ENCODE data around the gene MFAP2.
"Not testable (repeated sequence)": the region's sequence is repeated elsewhere in the genome, so short reads cannot be mapped to it uniquely, and the experiment has no call there.

The MFAP2 gene

DNA sequence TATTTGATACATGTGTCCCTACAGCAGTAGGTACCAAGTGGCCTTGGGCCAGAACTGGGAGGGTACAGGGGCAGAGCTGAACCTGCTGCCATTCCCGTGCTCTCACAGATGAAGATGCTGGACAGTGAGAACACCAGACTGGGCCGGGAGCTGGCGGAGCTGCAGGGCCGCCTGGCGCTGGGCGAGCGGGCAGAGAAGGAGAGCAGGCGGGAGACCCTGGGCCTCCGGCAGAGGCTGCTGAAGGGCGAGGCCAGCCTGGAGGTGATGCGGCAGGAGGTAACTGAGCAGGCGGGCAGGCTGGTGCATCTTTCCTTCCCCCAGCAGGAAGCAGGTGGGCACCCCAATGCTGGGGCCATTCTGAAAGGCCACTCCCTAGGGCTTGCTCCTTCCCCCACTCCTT is 21.9 kb downstream of the MFAP2 start:
- no peaks in the 10 kb centered on the region for H3K9me3 ChIP-seq (ENCODE audit: control insufficient read depth, insufficient read depth, low read length)
- no peak overlapping the region for H3K27ac ChIP-seq (ENCODE audit: low read depth, low read length)
- no peaks in the 10 kb centered on the region for H3K4me1 ChIP-seq (ENCODE audit: control insufficient read depth, insufficient read depth, low read length)
- H3K9ac ChIP-seq (ENCODE audit: low read depth, low read length): no peak overlapping the region
- no peak overlapping the region for H3K4me3 ChIP-seq (ENCODE audit: low read depth, low read length)
- peaks cover 53% of the 10 kb centered on the region for H3K36me3 ChIP-seq (ENCODE audit: control insufficient read depth, insufficient read depth, low read length)
- H3K27me3 ChIP-seq (ENCODE audit: control insufficient read depth, insufficient read depth, low read length): no peaks in the 10 kb centered on the region

DNA sequence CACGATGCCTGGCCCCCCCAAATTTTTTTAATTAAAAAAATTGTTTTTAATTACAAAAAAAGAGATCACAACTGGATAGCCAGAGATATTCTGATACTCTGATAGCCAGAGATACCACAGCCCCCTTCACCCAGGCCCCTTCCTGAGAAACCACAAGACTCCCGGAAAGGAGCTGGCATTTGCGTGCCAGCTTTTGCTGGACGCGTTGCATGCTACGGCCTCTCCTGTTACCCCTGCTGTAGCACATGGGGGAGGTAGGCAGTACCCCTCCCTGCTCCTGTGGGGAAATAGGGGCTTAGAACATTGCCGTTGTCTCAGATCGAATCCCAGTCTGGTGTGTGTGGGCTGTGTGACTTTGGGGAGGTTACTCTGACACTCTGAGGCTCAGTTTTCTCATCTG is 22.7 kb downstream of the MFAP2 start:
- no peaks in the 10 kb centered on the region for H3K4me1 ChIP-seq (ENCODE audit: control insufficient read depth, insufficient read depth, low read length)
- H3K9me3 ChIP-seq (ENCODE audit: control insufficient read depth, insufficient read depth, low read length): no peaks in the 10 kb centered on the region
- no peaks in the 10 kb centered on the region for H3K27me3 ChIP-seq (ENCODE audit: control insufficient read depth, insufficient read depth, low read length)
- H3K9ac ChIP-seq (ENCODE audit: low read depth, low read length): no peak overlapping the region
- no peak overlapping the region for H3K4me3 ChIP-seq (ENCODE audit: low read depth, low read length)
- H3K27ac ChIP-seq (ENCODE audit: low read depth, low read length): no peak overlapping the region
- peaks cover 53% of the 10 kb centered on the region for H3K36me3 ChIP-seq (ENCODE audit: control insufficient read depth, insufficient read depth, low read length)

DNA sequence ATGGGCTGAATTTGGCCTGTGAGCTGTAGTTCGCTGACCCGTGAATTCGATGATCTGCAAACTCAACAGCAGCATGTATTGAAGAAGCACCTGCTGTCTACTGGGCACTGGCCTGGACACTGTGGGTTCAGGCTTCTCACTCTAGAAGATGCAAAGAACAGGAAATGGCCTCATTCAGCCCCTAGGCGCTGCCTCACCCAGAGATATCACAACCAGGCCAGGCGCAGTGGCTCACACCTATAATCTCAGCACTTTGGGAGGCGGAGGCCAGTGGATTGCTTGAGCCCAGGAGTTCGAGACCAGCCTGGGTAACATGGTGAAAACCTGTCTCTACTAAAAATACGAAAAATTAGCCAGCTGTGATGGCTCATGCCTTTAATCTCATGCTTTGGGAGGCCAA is 23.6 kb downstream of the MFAP2 start:
- H3K27me3 ChIP-seq (ENCODE audit: control insufficient read depth, insufficient read depth, low read length): no peaks in the 10 kb centered on the region
- no peaks in the 10 kb centered on the region for H3K9me3 ChIP-seq (ENCODE audit: control insufficient read depth, insufficient read depth, low read length)
- no peak overlapping the region for H3K27ac ChIP-seq (ENCODE audit: low read depth, low read length)
- H3K4me1 ChIP-seq (ENCODE audit: control insufficient read depth, insufficient read depth, low read length): no peaks in the 10 kb centered on the region
- H3K36me3 ChIP-seq (ENCODE audit: control insufficient read depth, insufficient read depth, low read length): peaks cover 51% of the 10 kb centered on the region
- no peak overlapping the region for H3K4me3 ChIP-seq (ENCODE audit: low read depth, low read length)
- H3K9ac ChIP-seq (ENCODE audit: low read depth, low read length): no peak overlapping the region

DNA sequence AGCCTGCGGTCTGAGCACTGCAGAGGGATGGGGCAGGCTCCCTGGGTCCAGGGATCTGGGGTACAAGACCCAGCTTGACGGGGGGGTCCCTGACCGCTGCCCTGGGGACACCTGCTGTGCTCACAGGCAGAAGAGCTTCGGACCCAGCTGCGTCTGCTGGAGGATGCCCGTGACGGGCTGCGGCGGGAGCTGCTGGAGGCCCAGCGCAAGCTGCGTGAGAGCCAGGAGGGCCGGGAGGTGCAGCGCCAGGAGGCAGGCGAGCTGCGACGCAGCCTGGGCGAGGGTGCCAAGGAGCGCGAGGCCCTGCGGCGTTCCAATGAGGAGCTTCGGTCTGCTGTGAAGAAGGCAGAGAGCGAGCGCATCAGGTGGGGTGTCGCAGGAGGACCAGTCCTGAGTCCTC is 25.2 kb downstream of the MFAP2 start:
- peaks cover 55% of the 10 kb centered on the region for H3K36me3 ChIP-seq (ENCODE audit: control insufficient read depth, insufficient read depth, low read length)
- no peaks in the 10 kb centered on the region for H3K27me3 ChIP-seq (ENCODE audit: control insufficient read depth, insufficient read depth, low read length)
- H3K4me3 ChIP-seq (ENCODE audit: low read depth, low read length): no peak overlapping the region
- no peak overlapping the region for H3K9ac ChIP-seq (ENCODE audit: low read depth, low read length)
- H3K4me1 ChIP-seq (ENCODE audit: control insufficient read depth, insufficient read depth, low read length): no peaks in the 10 kb centered on the region
- H3K9me3 ChIP-seq (ENCODE audit: control insufficient read depth, insufficient read depth, low read length): no peaks in the 10 kb centered on the region
- H3K27ac ChIP-seq (ENCODE audit: low read depth, low read length): no peak overlapping the region

DNA sequence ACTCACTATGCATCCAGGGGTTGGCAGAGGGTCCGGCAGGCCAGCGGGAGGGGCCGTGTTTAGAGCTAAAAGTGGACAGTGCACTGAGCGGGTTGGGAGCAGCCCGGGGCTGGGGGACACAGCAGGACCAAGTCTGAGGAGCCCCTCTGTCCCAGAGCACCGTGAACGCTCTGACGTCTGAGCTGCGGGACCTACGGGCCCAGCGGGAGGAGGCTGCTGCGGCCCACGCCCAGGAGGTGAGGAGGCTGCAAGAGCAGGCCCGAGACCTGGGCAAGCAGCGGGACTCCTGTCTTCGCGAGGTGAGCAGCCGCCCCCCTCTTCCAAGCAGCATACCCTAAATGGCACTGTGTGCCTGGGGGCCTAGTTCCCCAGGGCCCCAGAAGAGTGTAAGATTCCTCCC is 25.8 kb downstream of the MFAP2 start:
- Histone ChIP-seq H3K4me1 (ENCODE audit: control insufficient read depth, insufficient read depth, low read length) (no peaks in the 10 kb centered on the region), H3K27me3 (ENCODE audit: control insufficient read depth, insufficient read depth, low read length) (no peaks in the 10 kb centered on the region), H3K36me3 (ENCODE audit: control insufficient read depth, insufficient read depth, low read length) (peaks cover 55% of the 10 kb centered on the region), H3K27ac (ENCODE audit: low read depth, low read length) (no peak overlapping the region), H3K9me3 (ENCODE audit: control insufficient read depth, insufficient read depth, low read length) (no peaks in the 10 kb centered on the region), H3K4me3 (ENCODE audit: low read depth, low read length) (no peak overlapping the region), H3K9ac (ENCODE audit: low read depth, low read length) (no peak overlapping the region)

DNA sequence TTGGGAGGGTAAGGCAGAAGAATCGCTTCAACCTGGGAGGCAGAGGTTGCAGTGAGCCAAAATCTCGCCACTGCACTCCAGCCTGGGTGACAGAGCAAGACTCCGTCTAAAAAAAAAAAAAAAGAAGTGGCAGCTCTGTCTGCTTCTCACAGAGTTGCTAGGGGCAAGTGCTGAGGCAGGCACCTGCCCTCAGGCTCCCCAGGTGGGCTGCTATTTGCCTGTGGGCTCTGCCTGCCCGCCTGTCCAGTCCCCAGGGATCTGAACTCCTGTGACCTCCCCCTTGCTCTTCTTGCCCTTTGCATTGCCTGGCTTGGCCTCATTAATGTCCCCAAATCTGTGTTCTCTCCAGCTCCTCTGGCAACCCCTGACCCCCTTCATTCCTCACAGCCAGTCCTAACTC is 28.0 kb downstream of the MFAP2 start:
- peaks cover 56% of the 10 kb centered on the region for H3K36me3 ChIP-seq (ENCODE audit: control insufficient read depth, insufficient read depth, low read length)
- not testable (repeated sequence) for H3K9me3 ChIP-seq (ENCODE audit: control insufficient read depth, insufficient read depth, low read length); H3K27me3 ChIP-seq (ENCODE audit: control insufficient read depth, insufficient read depth, low read length); H3K27ac ChIP-seq (ENCODE audit: low read depth, low read length); H3K9ac ChIP-seq (ENCODE audit: low read depth, low read length); H3K4me3 ChIP-seq (ENCODE audit: low read depth, low read length); H3K4me1 ChIP-seq (ENCODE audit: control insufficient read depth, insufficient read depth, low read length)

DNA sequence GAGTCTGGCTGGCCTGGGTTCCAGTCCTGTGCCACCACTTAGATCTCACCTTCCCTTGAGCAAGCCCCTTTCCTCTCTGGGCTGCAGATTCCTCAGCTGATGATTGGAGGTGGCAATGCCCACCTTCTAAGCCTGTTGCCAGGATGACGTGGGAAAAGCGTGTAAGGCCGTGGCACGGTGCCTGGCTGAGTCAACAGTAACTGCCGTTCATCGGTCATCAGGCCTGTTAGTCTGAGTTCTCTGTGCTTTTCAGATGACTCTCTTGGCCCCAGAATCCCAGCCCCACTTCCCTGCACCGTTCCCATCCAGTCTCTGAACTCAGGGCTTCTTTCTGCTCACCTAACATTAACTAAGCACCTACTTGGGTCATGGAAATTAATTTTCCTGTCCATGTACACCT is 31.4 kb downstream of the MFAP2 start:
- not testable (repeated sequence) for H3K9ac ChIP-seq (ENCODE audit: low read depth, low read length); H3K27me3 ChIP-seq (ENCODE audit: control insufficient read depth, insufficient read depth, low read length); H3K9me3 ChIP-seq (ENCODE audit: control insufficient read depth, insufficient read depth, low read length); H3K27ac ChIP-seq (ENCODE audit: low read depth, low read length); H3K4me1 ChIP-seq (ENCODE audit: control insufficient read depth, insufficient read depth, low read length); H3K4me3 ChIP-seq (ENCODE audit: low read depth, low read length)
- H3K36me3 ChIP-seq (ENCODE audit: control insufficient read depth, insufficient read depth, low read length): peaks cover 50% of the 10 kb centered on the region

DNA sequence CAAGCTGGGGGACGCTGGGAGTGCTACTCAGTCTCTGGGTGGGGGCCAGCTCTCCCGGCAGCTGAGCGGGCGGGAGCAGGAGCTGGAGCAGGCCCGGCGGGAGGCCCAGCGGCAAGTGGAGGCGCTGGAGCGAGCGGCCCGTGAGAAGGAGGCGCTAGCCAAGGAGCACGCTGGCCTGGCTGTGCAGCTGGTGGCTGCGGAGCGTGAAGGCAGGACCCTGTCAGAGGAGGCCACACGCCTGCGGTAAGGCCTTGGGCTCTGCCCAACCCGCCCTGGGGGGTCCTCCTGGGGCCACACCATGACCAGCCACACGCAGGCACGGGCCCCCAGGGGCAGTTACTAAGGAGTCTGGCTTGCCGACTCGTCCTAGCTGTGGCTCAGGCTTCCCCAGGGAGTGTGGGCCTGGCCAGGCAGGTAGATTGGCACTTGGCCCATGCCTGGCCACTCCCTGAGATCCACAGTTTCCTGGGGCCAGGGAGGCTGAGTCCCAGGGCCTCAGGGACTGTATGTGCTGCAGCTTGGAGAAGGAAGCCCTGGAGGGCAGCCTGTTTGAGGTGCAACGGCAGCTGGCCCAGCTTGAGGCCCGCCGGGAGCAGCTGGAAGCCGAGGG is 32.0 kb downstream of the MFAP2 start:
- not testable (repeated sequence) for H3K4me3 ChIP-seq (ENCODE audit: low read depth, low read length); H3K9ac ChIP-seq (ENCODE audit: low read depth, low read length); H3K27ac ChIP-seq (ENCODE audit: low read depth, low read length); H3K9me3 ChIP-seq (ENCODE audit: control insufficient read depth, insufficient read depth, low read length); H3K27me3 ChIP-seq (ENCODE audit: control insufficient read depth, insufficient read depth, low read length); H3K4me1 ChIP-seq (ENCODE audit: control insufficient read depth, insufficient read depth, low read length)
- peaks cover 56% of the 10 kb centered on the region for H3K36me3 ChIP-seq (ENCODE audit: control insufficient read depth, insufficient read depth, low read length)

DNA sequence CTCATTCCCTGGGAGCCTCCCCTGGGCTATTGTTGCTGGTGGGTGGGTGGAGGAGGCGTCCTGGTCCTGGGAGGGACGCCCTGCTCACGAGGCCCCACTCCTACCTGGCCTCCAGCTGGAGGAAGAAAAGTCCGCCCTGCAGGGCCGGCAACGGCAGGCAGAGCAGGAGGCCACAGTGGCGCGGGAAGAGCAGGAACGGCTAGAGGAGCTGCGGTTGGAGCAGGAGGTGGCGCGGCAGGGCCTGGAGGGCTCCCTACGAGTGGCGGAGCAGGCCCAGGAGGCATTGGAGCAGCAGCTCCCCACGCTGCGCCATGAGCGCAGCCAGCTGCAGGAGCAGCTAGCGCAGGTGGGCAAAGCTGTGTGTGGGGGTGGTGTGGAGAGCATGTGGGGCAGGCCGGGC is 33.8 kb downstream of the MFAP2 start:
- H3K9me3 ChIP-seq (ENCODE audit: control insufficient read depth, insufficient read depth, low read length): no peaks in the 10 kb centered on the region
- H3K4me3 ChIP-seq (ENCODE audit: low read depth, low read length): no peak overlapping the region
- no peak overlapping the region for H3K9ac ChIP-seq (ENCODE audit: low read depth, low read length)
- H3K36me3 ChIP-seq (ENCODE audit: control insufficient read depth, insufficient read depth, low read length): peaks cover 72% of the 10 kb centered on the region
- H3K27me3 ChIP-seq (ENCODE audit: control insufficient read depth, insufficient read depth, low read length): no peaks in the 10 kb centered on the region
- H3K4me1 ChIP-seq (ENCODE audit: control insufficient read depth, insufficient read depth, low read length): no peaks in the 10 kb centered on the region
- H3K27ac ChIP-seq (ENCODE audit: low read depth, low read length): no peak overlapping the region

DNA sequence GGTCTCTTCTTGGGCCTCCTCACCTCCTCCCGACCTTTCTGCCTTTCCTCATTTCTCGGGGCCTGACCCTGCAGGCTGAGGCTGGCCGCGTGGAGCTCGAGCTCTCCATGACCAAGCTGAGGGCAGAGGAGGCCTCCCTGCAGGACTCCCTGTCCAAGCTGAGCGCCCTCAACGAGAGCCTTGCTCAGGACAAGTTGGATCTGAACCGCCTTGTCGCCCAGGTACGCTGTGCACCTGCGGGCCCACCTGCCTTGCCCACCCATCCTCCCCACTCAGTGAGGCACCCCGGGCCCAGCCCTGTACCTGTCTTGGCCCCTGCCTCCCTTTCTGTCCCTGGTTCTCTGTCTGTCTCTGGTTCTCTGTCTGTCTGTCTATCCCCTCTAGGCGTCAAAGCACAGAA is 34.2 kb downstream of the MFAP2 start:
- not testable (repeated sequence) for H3K27ac ChIP-seq (ENCODE audit: low read depth, low read length); H3K27me3 ChIP-seq (ENCODE audit: control insufficient read depth, insufficient read depth, low read length); H3K9me3 ChIP-seq (ENCODE audit: control insufficient read depth, insufficient read depth, low read length); H3K4me1 ChIP-seq (ENCODE audit: control insufficient read depth, insufficient read depth, low read length); H3K9ac ChIP-seq (ENCODE audit: low read depth, low read length); H3K4me3 ChIP-seq (ENCODE audit: low read depth, low read length)
- peaks cover 72% of the 10 kb centered on the region for H3K36me3 ChIP-seq (ENCODE audit: control insufficient read depth, insufficient read depth, low read length)

DNA sequence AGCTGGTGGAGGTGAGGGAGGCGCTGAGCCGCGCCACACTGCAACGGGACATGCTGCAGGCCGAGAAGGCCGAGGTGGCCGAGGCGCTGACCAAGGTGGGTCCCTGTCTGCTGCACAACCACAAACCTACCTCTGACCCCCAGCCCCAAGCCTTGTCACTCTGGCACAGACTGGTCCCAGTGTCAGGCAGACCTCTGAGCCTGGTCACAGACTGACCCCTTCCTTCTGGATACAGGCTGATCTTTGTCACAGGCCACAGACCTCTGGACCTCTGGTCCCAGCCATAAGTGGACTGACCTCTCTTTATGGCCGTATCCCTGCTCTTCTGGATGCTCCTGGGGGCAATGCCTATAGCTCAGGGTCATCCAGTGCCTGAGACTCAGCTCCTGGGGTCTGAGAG is 34.9 kb downstream of the MFAP2 start:
- not testable (repeated sequence) for H3K27me3 ChIP-seq (ENCODE audit: control insufficient read depth, insufficient read depth, low read length); H3K4me3 ChIP-seq (ENCODE audit: low read depth, low read length); H3K9me3 ChIP-seq (ENCODE audit: control insufficient read depth, insufficient read depth, low read length); H3K9ac ChIP-seq (ENCODE audit: low read depth, low read length); H3K4me1 ChIP-seq (ENCODE audit: control insufficient read depth, insufficient read depth, low read length); H3K27ac ChIP-seq (ENCODE audit: low read depth, low read length)
- H3K36me3 ChIP-seq (ENCODE audit: control insufficient read depth, insufficient read depth, low read length): peaks cover 75% of the 10 kb centered on the region

DNA sequence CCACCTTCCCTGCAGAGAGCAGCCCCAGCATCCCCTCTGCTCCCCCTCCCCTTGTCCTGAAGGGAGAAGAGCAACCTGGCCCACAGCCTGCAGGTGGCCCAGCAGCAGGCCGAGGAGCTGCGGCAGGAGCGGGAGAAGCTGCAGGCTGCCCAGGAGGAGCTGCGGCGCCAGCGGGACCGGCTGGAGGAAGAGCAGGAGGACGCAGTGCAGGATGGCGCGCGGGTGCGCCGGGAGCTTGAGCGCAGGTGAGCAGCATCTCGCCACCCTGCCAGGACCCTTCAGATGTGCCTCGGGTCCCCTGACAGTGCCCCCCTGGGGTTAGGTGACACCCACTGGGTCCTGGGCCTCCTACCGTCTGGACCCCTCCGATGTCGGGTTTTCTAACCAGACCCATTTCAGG is 36.4 kb downstream of the MFAP2 start:
- Histone ChIP-seq H3K36me3 (ENCODE audit: control insufficient read depth, insufficient read depth, low read length) (peaks cover 76% of the 10 kb centered on the region), H3K27ac (ENCODE audit: low read depth, low read length) (no peak overlapping the region), H3K27me3 (ENCODE audit: control insufficient read depth, insufficient read depth, low read length) (no peaks in the 10 kb centered on the region), H3K4me1 (ENCODE audit: control insufficient read depth, insufficient read depth, low read length) (no peaks in the 10 kb centered on the region), H3K9me3 (ENCODE audit: control insufficient read depth, insufficient read depth, low read length) (no peaks in the 10 kb centered on the region), H3K9ac (ENCODE audit: low read depth, low read length) (no peak overlapping the region), H3K4me3 (ENCODE audit: low read depth, low read length) (no peak overlapping the region)
